Uterus (tissue), 4 donors: ENCODE results near the gene CLSTN2. TPM values are rescaled to one million over a fixed set of nuclear protein-coding genes. Genes with fewer than 3 reads are reported as not detected.
A peak's percentile ranks its signal among the peaks of the same experiment; 100 is the strongest.

ENCODE experiments used
- DNase-seq, 2 donors: peaks; one replicate each; pipeline ENCODE4 v3.0.0-alpha.2; 2019 to 2020
- H3K27ac ChIP-seq, 2 donors: fragments of 200-600 bp; sonication (generic); 1 replicate in 1 of 2; 2 replicates in 1 of 2; pipeline ENCODE4 v1.5.1; 2016 to 2018
- H3K27me3 ChIP-seq, 2 donors: fragments of 200-600 bp; sonication (generic); one replicate each; pipeline ENCODE4 v1.5.1; 2018 to 2019; ENCODE audit warnings: control low read depth in 1 of 2
- H3K36me3 ChIP-seq, 2 donors: fragments of 200-600 bp; sonication (generic); one replicate each; pipeline ENCODE4 v1.5.1; 2019; ENCODE audit warnings: control low read depth in 1 of 2
- H3K4me1 ChIP-seq, 2 donors: fragments of 200-600 bp; sonication (generic); one replicate each; pipeline ENCODE4 v1.5.1; 2018 to 2019; ENCODE audit warnings: control low read depth in 1 of 2
- H3K4me3 ChIP-seq, 2 donors: fragments of 200-600 bp; sonication (generic); 1 replicate in 1 of 2; 2 replicates in 1 of 2; pipeline ENCODE4 v1.5.1; 2018 to 2019; ENCODE audit warnings: mild to moderate bottlenecking in 1 of 2
- H3K9me3 ChIP-seq, 2 donors: fragments of 200-600 bp; sonication (generic); one replicate each; pipeline ENCODE4 v1.5.1; 2019; ENCODE audit warnings: control low read depth in 1 of 2
- CTCF ChIP-seq, 4 experiments: fragments of 200-600 bp in 2 of 4; fragments of 450-650 bp in 2 of 4; sonication (generic) in 2 of 4; IDR thresholded peaks; one replicate each; pipeline ENCODE4 v1.5.1; 2016 to 2019; ENCODE audit warnings: antibody characterized with exemption in 4 of 4, mild to moderate bottlenecking in 2 of 4, moderate library complexity in 1 of 4
- POLR2A ChIP-seq, 2 donors: fragments of 450-650 bp; IDR thresholded peaks; one replicate each; pipeline ENCODE4 v1.6.1; 2016; ENCODE audit warnings: antibody characterized with exemption in 2 of 2, mild to moderate bottlenecking in 1 of 2, moderate library complexity in 1 of 2
- intact Hi-C: fragments of 100-400 bp; cut with DNase I; formaldehyde crosslinking; loops from one replicate; pipeline ENCODE4 v1.15.1; 2023; ENCODE audit warnings: low total_unique reads
- total RNA-seq, 4 donors: library from RNA; depleted of rRNA in 3 of 4; stranded (reverse); fragments of >200 nt in 3 of 4; gene quantifications; one replicate each; pipeline versions ENCODE4 v1.1.0 to v1.2.4, GENCODE V29; 2014 to 2023
- donor health status: DM: yes; HTN: yes; CAD: no.

The CLSTN2 gene
- total RNA-seq, 4 donors from 2014 or later, result 4.7 to 32.2 (median 19.2) TPM

GRCh38 chr3:140378571-140379340 lies 443.8 kb downstream of the CLSTN2 start:
- intact Hi-C loops, result no loop called here
- Histone ChIP-seq H3K27ac (no peak overlapping the region), H3K27me3 (no peaks in the 10 kb centered on the region), H3K9me3 (no peaks in the 10 kb centered on the region), H3K4me3 (no peak overlapping the region), H3K4me1 (no peaks in the 10 kb centered on the region), H3K36me3 (no peaks in the 10 kb centered on the region)
- TF ChIP-seq CTCF (IDR thresholded peaks at IDR 0.05) (no peak), POLR2A (IDR thresholded peaks at IDR 0.05) (no peak)
- DNase-seq, result no peak

GRCh38 chr3:140384028-140384771 lies 449.2 kb downstream of the CLSTN2 start:
- no peak overlapping the region for H3K4me3 ChIP-seq
- H3K27ac ChIP-seq, result peak overlapping the region in 1 of 2 donors; percentile 25
- intact Hi-C loops, result no loop called here
- H3K36me3 ChIP-seq, result no peaks in the 10 kb centered on the region
- no peaks in the 10 kb centered on the region for H3K9me3 ChIP-seq
- H3K4me1 ChIP-seq, result no peaks in the 10 kb centered on the region
- H3K27me3 ChIP-seq, result no peaks in the 10 kb centered on the region
- DNase-seq, result no peak
- TF ChIP-seq POLR2A (IDR thresholded peaks at IDR 0.05), result no peak
- TF ChIP-seq CTCF (IDR thresholded peaks at IDR 0.05), result no peak

GRCh38 chr3:140384876-140385275 lies 449.9 kb downstream of the CLSTN2 start:
- no peak overlapping the region for H3K27ac ChIP-seq
- intact Hi-C loops, result no loop called here
- no peak for DNase-seq

GRCh38 chr3:140386357-140387100 lies 451.5 kb downstream of the CLSTN2 start:
- intact Hi-C loops, result no loop called here
- no peaks in the 10 kb centered on the region for H3K27me3 ChIP-seq
- no peak for TF ChIP-seq CTCF (IDR thresholded peaks at IDR 0.05)
- no peak for TF ChIP-seq POLR2A (IDR thresholded peaks at IDR 0.05)
- H3K4me1 ChIP-seq, result no peaks in the 10 kb centered on the region
- peak overlapping the region; percentile 29 to 63 for H3K27ac ChIP-seq
- H3K4me3 ChIP-seq, result no peak overlapping the region
- no peaks in the 10 kb centered on the region for H3K36me3 ChIP-seq
- no peaks in the 10 kb centered on the region for H3K9me3 ChIP-seq
- DNase-seq, result peak; percentile 46 to 56

More at GRCh38 chr3:140384876-140385275, 449.9 kb downstream of the CLSTN2 start:
- TF ChIP-seq POLR2A (IDR thresholded peaks at IDR 0.05) (no peak), CTCF (IDR thresholded peaks at IDR 0.05) (no peak)
- Histone ChIP-seq H3K27me3 (no peaks in the 10 kb centered on the region), H3K9me3 (no peaks in the 10 kb centered on the region), H3K4me3 (no peak overlapping the region), H3K36me3 (no peaks in the 10 kb centered on the region), H3K4me1 (no peaks in the 10 kb centered on the region)
